Karpas-422 (cell line): ENCODE data around the gene PLA2G2E. TPM values are rescaled to one million over a fixed set of nuclear protein-coding genes. Genes with fewer than 3 reads are reported as not detected.

ENCODE experiments used
- DNase-seq: peaks from one replicate; pipeline ENCODE4 v3.0.0-alpha.2; 2015
- H2AFZ ChIP-seq: fragments of 200-600 bp; sonication (generic); 2 replicates; pipeline ENCODE4 v1.6.1; 2014; ENCODE audit warnings: antibody characterized with exemption, low read length, mixed read lengths
- H3K27ac ChIP-seq: fragments of 200-600 bp; sonication (generic); 2 replicates; pipeline ENCODE4 v1.5.1; 2014; ENCODE audit warnings: mild to moderate bottlenecking, low read length, moderate library complexity
- H3K27me3 ChIP-seq: fragments of 200-600 bp; sonication (generic); 2 replicates; pipeline ENCODE4 v1.6.1; 2014; ENCODE audit warnings: low read length, mixed read lengths
- H3K36me3 ChIP-seq: fragments of 200-600 bp; sonication (generic); 2 replicates; pipeline ENCODE4 v1.6.1; 2014; ENCODE audit warnings: low read length, mixed read lengths; ENCODE audit not compliant: insufficient read depth
- H3K4me1 ChIP-seq: fragments of 200-600 bp; sonication (generic); 2 replicates; pipeline ENCODE4 v1.6.1; 2014; ENCODE audit warnings: mild to moderate bottlenecking, low read length, mixed read lengths
- H3K4me2 ChIP-seq: fragments of 200-600 bp; sonication (generic); 2 replicates; pipeline ENCODE4 v1.6.1; 2014; ENCODE audit warnings: low read length, low read depth, mild to moderate bottlenecking; ENCODE audit not compliant: poor library complexity, severe bottlenecking
- H3K4me3 ChIP-seq: fragments of 200-600 bp; sonication (generic); 2 replicates; pipeline ENCODE4 v1.5.1; 2014; ENCODE audit warnings: mild to moderate bottlenecking, antibody characterized with exemption, low read length, mixed read lengths
- H3K79me2 ChIP-seq: fragments of 200-600 bp; sonication (generic); 2 replicates; pipeline ENCODE4 v1.6.1; 2014; ENCODE audit warnings: mild to moderate bottlenecking, low read length, mixed read lengths
- H3K9ac ChIP-seq: fragments of 200-600 bp; sonication (generic); 2 replicates; pipeline ENCODE4 v1.6.0; 2014; ENCODE audit warnings: low read length
- H3K9me2 ChIP-seq: fragments of 200-600 bp; sonication (generic), shearing (Covaris generic); replicated peaks from 2 replicates; pipeline ENCODE4 v1.6.0; 2014; ENCODE audit warnings: mild to moderate bottlenecking, low read length, moderate library complexity; ENCODE audit not compliant: insufficient read depth
- H3K9me3 ChIP-seq: fragments of 300-700, 200-600 bp; sonication (generic); 2 replicates; pipeline ENCODE4 v1.6.1; 2014; ENCODE audit warnings: low read length, mixed read lengths
- H4K20me1 ChIP-seq: fragments of 200-600 bp; sonication (generic); 2 replicates; pipeline ENCODE4 v1.6.1; 2014; ENCODE audit warnings: mild to moderate bottlenecking, antibody characterized with exemption, low read length, low read depth; ENCODE audit not compliant: insufficient read depth
- total RNA-seq: library from RNA; depleted of rRNA; stranded (reverse); fragments of >200 nt; shearing (Covaris generic); gene quantifications from 2 replicates; pipeline ENCODE4 v1.2.3, GENCODE V29; 2014; ENCODE audit warnings: low replicate concordance; rRNA removed

The PLA2G2E gene
- total RNA-seq = not detected in 2 replicates

- no peaks in the 10 kb centered on the region for H3K4me1 ChIP-seq
- H3K4me2 ChIP-seq = no peak within 1 kb of the TSS
- H3K27ac ChIP-seq = no peak within 1 kb of the TSS
- no peak within 1 kb of the TSS for H3K4me3 ChIP-seq
- no peaks in the 10 kb centered on the region for H3K27me3 ChIP-seq
- no peak within 1 kb of the TSS for H2AFZ ChIP-seq
- H3K9me3 ChIP-seq = no peaks in the 10 kb centered on the region
- no peaks in the 10 kb centered on the region for H3K36me3 ChIP-seq
- no peaks in the 10 kb centered on the region for H3K9me2 ChIP-seq
- no peaks in the 10 kb centered on the region for H3K79me2 ChIP-seq
- no peaks in the 10 kb centered on the region for H4K20me1 ChIP-seq
- no peak within 1 kb of the TSS for H3K9ac ChIP-seq
- no peak for DNase-seq
Observed at GRCh38 chr1:19923137-19923952, at the start of gene PLA2G2E. TSS of gene PLA2G2E (minus strand) at chr1:19923617. CDS start at chr1:19923559, 58 bp downstream.

GRCh38 chr1:19971664-19972063 is 48.2 kb upstream of the PLA2G2E start:
- Histone ChIP-seq H3K4me3 (no peak overlapping the region), H3K36me3 (no peaks in the 10 kb centered on the region), H3K9ac (no peak overlapping the region), H4K20me1 (no peaks in the 10 kb centered on the region), H3K9me2 (no peaks in the 10 kb centered on the region), H3K27me3 (no peaks in the 10 kb centered on the region), H3K79me2 (no peaks in the 10 kb centered on the region), H3K4me2 (no peak overlapping the region), H3K27ac (no peak overlapping the region), H3K9me3 (no peaks in the 10 kb centered on the region), H3K4me1 (no peaks in the 10 kb centered on the region), H2AFZ (no peak overlapping the region)
- no peak for DNase-seq

- Histone ChIP-seq H4K20me1 (no peaks in the 10 kb centered on the region), H3K36me3 (no peaks in the 10 kb centered on the region), H3K9me2 (no peaks in the 10 kb centered on the region), H3K9me3 (no peaks in the 10 kb centered on the region), H3K9ac (no peak overlapping the region), H3K4me2 (no peak overlapping the region), H3K27me3 (no peaks in the 10 kb centered on the region), H3K4me1 (no peaks in the 10 kb centered on the region), H3K4me3 (no peak overlapping the region), H3K27ac (no peak overlapping the region), H2AFZ (no peak overlapping the region), H3K79me2 (no peaks in the 10 kb centered on the region)
- no peak for DNase-seq
Observed at GRCh38 chr1:19969898-19970660, 46.7 kb upstream of the PLA2G2E start.

- H4K20me1 ChIP-seq = no peaks in the 10 kb centered on the region
- H3K9ac ChIP-seq = no peak overlapping the region
- no peaks in the 10 kb centered on the region for H3K9me3 ChIP-seq
- H3K27ac ChIP-seq = no peak overlapping the region
- no peaks in the 10 kb centered on the region for H3K27me3 ChIP-seq
- H3K4me2 ChIP-seq = no peak overlapping the region
- H2AFZ ChIP-seq = no peak overlapping the region
- H3K4me1 ChIP-seq = no peaks in the 10 kb centered on the region
- H3K9me2 ChIP-seq = no peaks in the 10 kb centered on the region
- no peak overlapping the region for H3K4me3 ChIP-seq
- no peaks in the 10 kb centered on the region for H3K36me3 ChIP-seq
- no peak for DNase-seq
- H3K79me2 ChIP-seq = no peaks in the 10 kb centered on the region
Observed at GRCh38 chr1:19967808-19968207, 44.4 kb upstream of the PLA2G2E start.

- no peak overlapping the region for H3K4me2 ChIP-seq
- H3K79me2 ChIP-seq = no peaks in the 10 kb centered on the region
- H3K9me2 ChIP-seq = no peaks in the 10 kb centered on the region
- H3K36me3 ChIP-seq = no peaks in the 10 kb centered on the region
- no peak overlapping the region for H3K9ac ChIP-seq
- no peak overlapping the region for H3K4me3 ChIP-seq
- DNase-seq = no peak
- peaks cover 6% of the 10 kb centered on the region for H3K4me1 ChIP-seq
- no peak overlapping the region for H2AFZ ChIP-seq
- H4K20me1 ChIP-seq = no peaks in the 10 kb centered on the region
- H3K9me3 ChIP-seq = no peaks in the 10 kb centered on the region
- no peak overlapping the region for H3K27ac ChIP-seq
- no peaks in the 10 kb centered on the region for H3K27me3 ChIP-seq
Observed at GRCh38 chr1:19964542-19964941, 41.1 kb upstream of the PLA2G2E start.

GRCh38 chr1:19963636-19964035 is 40.2 kb upstream of the PLA2G2E start:
- H3K27ac ChIP-seq = no peak overlapping the region
- no peaks in the 10 kb centered on the region for H3K79me2 ChIP-seq
- H3K36me3 ChIP-seq = no peaks in the 10 kb centered on the region
- H3K4me1 ChIP-seq = peaks cover 6% of the 10 kb centered on the region
- no peak for DNase-seq
- H3K4me3 ChIP-seq = no peak overlapping the region
- H3K9me3 ChIP-seq = no peaks in the 10 kb centered on the region
- no peaks in the 10 kb centered on the region for H4K20me1 ChIP-seq
- H3K4me2 ChIP-seq = no peak overlapping the region
- H2AFZ ChIP-seq = no peak overlapping the region
- no peak overlapping the region for H3K9ac ChIP-seq
- no peaks in the 10 kb centered on the region for H3K9me2 ChIP-seq
- H3K27me3 ChIP-seq = no peaks in the 10 kb centered on the region

- H3K9ac ChIP-seq = no peak overlapping the region
- H3K4me1 ChIP-seq = peaks cover 6% of the 10 kb centered on the region
- no peaks in the 10 kb centered on the region for H3K9me2 ChIP-seq
- H3K79me2 ChIP-seq = no peaks in the 10 kb centered on the region
- H3K4me3 ChIP-seq = no peak overlapping the region
- H2AFZ ChIP-seq = no peak overlapping the region
- DNase-seq = peak; percentile 74
- no peaks in the 10 kb centered on the region for H3K36me3 ChIP-seq
- H3K4me2 ChIP-seq = no peak overlapping the region
- H3K9me3 ChIP-seq = no peaks in the 10 kb centered on the region
- no peaks in the 10 kb centered on the region for H4K20me1 ChIP-seq
- no peaks in the 10 kb centered on the region for H3K27me3 ChIP-seq
- H3K27ac ChIP-seq = no peak overlapping the region
Observed at GRCh38 chr1:19960591-19960990, 37.2 kb upstream of the PLA2G2E start.

GRCh38 chr1:19957779-19958178 is 34.4 kb upstream of the PLA2G2E start:
- Histone ChIP-seq H3K27me3 (peaks cover 6% of the 10 kb centered on the region; the same call in 1 of the 2 replicates), H3K79me2 (no peaks in the 10 kb centered on the region), H4K20me1 (no peaks in the 10 kb centered on the region), H3K36me3 (no peaks in the 10 kb centered on the region), H3K9ac (no peak overlapping the region), H3K9me3 (peaks cover 6% of the 10 kb centered on the region; the same call in 1 of the 2 replicates), H3K9me2 (no peaks in the 10 kb centered on the region), H2AFZ (no peak overlapping the region), H3K4me3 (no peak overlapping the region), H3K4me1 (peaks cover 6% of the 10 kb centered on the region), H3K4me2 (no peak overlapping the region), H3K27ac (no peak overlapping the region)
- DNase-seq = no peak
